HepG2 (cell line): Measurements from ENCODE around the gene ALG5. TPM values are rescaled to one million over a fixed set of nuclear protein-coding genes. Genes with fewer than 3 reads are reported as not detected.

ENCODE experiments used
- ATAC-seq: fragments of 200-7000 bp; cut with Tn5 transposase; 3 replicates; pipeline ENCODE4 v1.9.1; 2020; ENCODE audit warnings: mild to moderate bottlenecking, moderate library complexity
- BruUV-seq: library from RNA; stranded (reverse); fragments of 400-500 nt; replicated peaks from 2 replicates; lab custom pipeline; 2021; lab: Mats Ljungman, UMichigan
- CTCF ChIA-PET: fragments of 300-600 bp; formaldehyde crosslinking; extraction: SDS; loops from one replicate; lab custom pipeline; 2021; ENCODE audit warnings: low total read pairs, inconsistent platforms, low intra/inter-chr PET ratio; lab: Yijun Ruan, JAX
- POLR2A ChIA-PET: fragments of 350-600 bp; sonication (Branson Sonifier 250); formaldehyde crosslinking; loops from one replicate; lab custom pipeline; 2020; ENCODE audit warnings: antibody characterized with exemption, inconsistent platforms; lab: Yijun Ruan, JAX
- DNase-seq: peaks from one replicate; pipeline ENCODE4 v3.0.0-alpha.2; 2015; ENCODE audit warnings: low spot score
- FAIRE-seq: peaks from 3 replicates; lab custom pipeline; 2011; peaks lifted over from hg19 to GRCh38; lab: Jason Lieb, UNC
- H2AFZ ChIP-seq: one replicate; pipeline ENCODE4 v1.6.1; 2011; ENCODE audit warnings: low read length, inconsistent platforms
- H3K27ac ChIP-seq: fragments of 300-600 bp; 3 replicates; pipeline ENCODE4 v1.8.0; 2011; ENCODE audit warnings: mixed run types, mild to moderate bottlenecking, mixed read lengths, low read length, inconsistent platforms; ENCODE audit not compliant: insufficient read depth; ENCODE audit errors: extremely low read length
- H3K27me3 ChIP-seq, 2 experiments: fragments of 200-600 bp in 1 of 2; 2 replicates in 1 of 2; 3 replicates in 1 of 2; pipeline versions ENCODE4 v1.6.0 to v1.8.0; 2011; ENCODE audit warnings: low read length in 2 of 2, mild to moderate bottlenecking in 2 of 2, moderate library complexity in 2 of 2, inconsistent platforms in 1 of 2; ENCODE audit not compliant: insufficient read depth in 2 of 2, control insufficient read depth in 1 of 2
- H3K36me3 ChIP-seq, 2 experiments: fragments of 200-600 bp in 1 of 2; replicated peaks in 1 of 2; 2 replicates in 1 of 2; 3 replicates in 1 of 2; pipeline versions ENCODE4 v1.5.1 to v1.8.0; 2011; ENCODE audit warnings: low read length in 2 of 2, inconsistent platforms in 1 of 2; ENCODE audit not compliant: insufficient read depth in 2 of 2, control insufficient read depth in 1 of 2
- H3K4me1 ChIP-seq: 2 replicates; pipeline ENCODE4 v1.5.1; 2012; ENCODE audit warnings: low read length, inconsistent platforms; ENCODE audit not compliant: insufficient read depth
- H3K4me2 ChIP-seq: 2 replicates; pipeline ENCODE4 v1.6.0; 2011; ENCODE audit warnings: low read depth, low read length, inconsistent platforms
- H3K4me3 ChIP-seq, 3 experiments: fragments of 200-600 bp in 1 of 3; sonication (generic), shearing (Covaris generic) in 1 of 3; replicated peaks in 1 of 3; 2 replicates each; pipeline ENCODE4 v1.5.1; 2011 to 2016; ENCODE audit warnings: low read length in 3 of 3, inconsistent platforms in 2 of 3, low read depth in 2 of 3, mild to moderate bottlenecking in 2 of 3, control low read depth in 1 of 3, mixed read lengths in 1 of 3; ENCODE audit not compliant: insufficient read depth in 1 of 3
- H3K79me2 ChIP-seq: one replicate; pipeline ENCODE4 v1.6.1; 2011; ENCODE audit warnings: low read length, inconsistent platforms; ENCODE audit not compliant: insufficient read depth
- H3K9ac ChIP-seq: 2 replicates; pipeline ENCODE4 v1.6.0; 2011; ENCODE audit warnings: mild to moderate bottlenecking, low read depth, low read length, inconsistent platforms; ENCODE audit not compliant: insufficient read depth
- H3K9me3 ChIP-seq: 2 replicates; pipeline ENCODE4 v1.5.1; 2012; ENCODE audit warnings: mild to moderate bottlenecking, low read length
- H4K20me1 ChIP-seq: 2 replicates; pipeline ENCODE4 v1.6.0; 2011; ENCODE audit warnings: inconsistent platforms, mild to moderate bottlenecking, low read length, moderate library complexity; ENCODE audit not compliant: insufficient read depth
- ARNTL ChIP-seq: sonication (generic); formaldehyde crosslinking; IDR thresholded peaks from 2 replicates; pipeline ENCODE4 v1.4.0; 2020; ENCODE audit warnings: mild to moderate bottlenecking, missing genetic modification reagents
- CHD2 ChIP-seq: IDR thresholded peaks from 2 replicates; pipeline ENCODE4 v1.6.1; 2011; ENCODE audit warnings: low read depth, low read length, improper control_type of control experiment
- GABPA ChIP-seq, 2 experiments: IDR thresholded peaks; 2 replicates each; pipeline ENCODE4 v1.6.1; 2011 to 2016; ENCODE audit warnings: low read depth in 2 of 2, low read length in 1 of 2, missing biosample characterization in 1 of 2, missing genetic modification characterization in 1 of 2
- GLI4 ChIP-seq: sonication (generic); formaldehyde crosslinking; IDR thresholded peaks from 2 replicates; pipeline ENCODE4 v1.5.1; 2020; ENCODE audit warnings: missing genetic modification reagents, mild to moderate bottlenecking, moderate library complexity, borderline replicate concordance
- HNRNPUL1 ChIP-seq: fragments of 200-400 bp; formaldehyde crosslinking; IDR thresholded peaks from 2 replicates; pipeline ENCODE4 v1.6.1; 2017; ENCODE audit warnings: low read depth, mild to moderate bottlenecking, low read length, moderate library complexity
- HOXA5 ChIP-seq: sonication (generic); formaldehyde crosslinking; IDR thresholded peaks from 2 replicates; pipeline ENCODE4 v1.4.0; 2020; ENCODE audit warnings: missing genetic modification reagents
- ONECUT2 ChIP-seq: sonication (generic); formaldehyde crosslinking; IDR thresholded peaks from 2 replicates; pipeline ENCODE4 v1.4.0; 2020; ENCODE audit warnings: missing genetic modification reagents
- SNRNP70 ChIP-seq: fragments of 200-400 bp; formaldehyde crosslinking; IDR thresholded peaks from 2 replicates; pipeline ENCODE4 v1.6.1; 2017; ENCODE audit warnings: mild to moderate bottlenecking, low read depth, low read length, moderate library complexity
- SYNCRIP ChIP-seq: fragments of 200-400 bp; formaldehyde crosslinking; IDR thresholded peaks from 2 replicates; pipeline ENCODE4 v1.6.1; 2018; ENCODE audit warnings: mild to moderate bottlenecking, low read depth, low read length; ENCODE audit not compliant: insufficient read depth
- TMF1 ChIP-seq: sonication (generic); formaldehyde crosslinking; IDR thresholded peaks from 2 replicates; pipeline ENCODE4 v1.8.1; 2022; ENCODE audit warnings: low read depth, missing genetic modification reagents
- ZBTB10 ChIP-seq: sonication (generic); formaldehyde crosslinking; IDR thresholded peaks from 2 replicates; pipeline ENCODE4 v1.4.0; 2020; ENCODE audit warnings: missing genetic modification reagents, borderline replicate concordance
- ZNF225 ChIP-seq: sonication (generic); formaldehyde crosslinking; IDR thresholded peaks from 2 replicates; pipeline ENCODE4 v1.4.0; 2020; ENCODE audit warnings: mild to moderate bottlenecking, missing genetic modification reagents
- ZNF550 ChIP-seq: sonication (generic); formaldehyde crosslinking; IDR thresholded peaks from 2 replicates; pipeline ENCODE4 v1.4.0; 2020; ENCODE audit warnings: mild to moderate bottlenecking, missing genetic modification reagents, borderline replicate concordance
- WGBS: methylation state at CpG from one replicate; pipeline ENCODE4 v1.1.6; 2017; ENCODE audit warnings: low lambda C conversion rate; 5-methylcytosine and 5-hydroxymethylcytosine counted together
- in situ Hi-C: cut with HindIII; loops from 2 replicates; pipeline ENCODE4 v1.10.0; 2017; ENCODE audit warnings: low pct_unique_long_range_greater_than_20kb; ENCODE audit not compliant: extremely low pct_ligation_motif_present
- intact Hi-C: fragments of 100-400 bp; cut with micrococcal nuclease; formaldehyde crosslinking; loops from one replicate; pipeline ENCODE4 v1.10.0; 2022; ENCODE audit not compliant: unreplicated experiment
- polyA plus RNA-seq, 8 experiments: library from polyadenylated mRNA; depleted of rRNA in 3 of 8; stranded (reverse) in 7 of 8; unstranded in 1 of 8; fragments of >200 nt; fragmentation: Illumina TruSeq in 4 of 8; extraction: Trizol in 4 of 8; gene quantifications; 2 replicates each; pipeline versions ENCODE4 v1.2.1 to v1.2.3, GENCODE V29; 2011 to 2016; ENCODE audit warnings: low read depth in 4 of 8, missing spikeins in 1 of 8, mixed read lengths in 1 of 8; ENCODE audit not compliant: insufficient read depth in 1 of 8
- total RNA-seq, 5 experiments: library from RNA; depleted of rRNA; stranded (reverse); fragments of >200 nt; fragmentation: Illumina TruSeq; extraction: Trizol; gene quantifications; 2 replicates each; pipeline ENCODE4 v1.2.3, GENCODE V29; 2016; ENCODE audit warnings: low read depth in 1 of 5
- TF ChIP-seq, protein P1 (sequence below): sonication (generic); formaldehyde crosslinking; IDR thresholded peaks from 2 replicates; pipeline ENCODE4 v1.5.0; 2020; ENCODE audit warnings: missing genetic modification reagents

The ALG5 gene
- total and polyA plus RNA-seq, 2 of the 13 experiments (the other 11 are each of a cell fraction or from before 2014, with no cell fraction given) = 27.8 to 51.1 TPM

- Histone ChIP-seq H3K36me3 (peaks cover 0 to 3% of the 10 kb centered on the region in 2 experiments; a peak in 2 of 5 replicates), H3K4me2 (no peak overlapping the region), H3K27me3 (no peaks in the 10 kb centered on the region), H2AFZ (no peak overlapping the region), H3K9ac (no peak overlapping the region), H3K9me3 (no peaks in the 10 kb centered on the region), H3K27ac (no peak overlapping the region), H4K20me1 (no peaks in the 10 kb centered on the region), H3K4me3 (no peak overlapping the region), H3K4me1 (no peaks in the 10 kb centered on the region), H3K79me2 (no peaks in the 10 kb centered on the region)
- WGBS = 71% methylated on average over 3 of the region's 3 CpGs
- DNase-seq (no peak), ATAC-seq (no peak; the same call in 1 of the 3 replicates), FAIRE-seq (no peak)
- POLR2A ChIA-PET = no interaction called here
- CTCF ChIA-PET = no interaction called here
- BruUV-seq = no TSS peak
- in situ Hi-C loops = no loop called here
- TF ChIP-seq ZNF550 (CRISPR knock-in tag) (no peak), ONECUT2 (CRISPR knock-in tag) (no peak), GLI4 (no peak), ARNTL (CRISPR knock-in tag) (no peak), TMF1 (CRISPR knock-in tag) (no peak), ZNF225 (no peak)
- TF ChIP-seq, all 625 proteins: peak for 0
- intact Hi-C loops = no loop called here
Measured at GRCh38 chr13:36945078-36945477, 54.1 kb downstream of the ALG5 start.

- ATAC-seq (no peak), FAIRE-seq (no peak), DNase-seq (no peak)
- H3K79me2 ChIP-seq = no peaks in the 10 kb centered on the region
- no peak overlapping the region for H3K4me3 ChIP-seq
- in situ Hi-C loops (no loop called here), intact Hi-C loops (no loop called here)
- ChIA-PET POLR2A (no interaction called here), CTCF (no interaction called here)
- peaks cover 26% of the 10 kb centered on the region for H3K4me1 ChIP-seq
- no peak overlapping the region for H3K4me2 ChIP-seq
- no TSS peak for BruUV-seq
- H3K27me3 ChIP-seq = no peaks in the 10 kb centered on the region
- no peak overlapping the region for H2AFZ ChIP-seq
- no peak overlapping the region for H3K9ac ChIP-seq
- no peaks in the 10 kb centered on the region for H4K20me1 ChIP-seq
- H3K27ac ChIP-seq = no peak overlapping the region
- WGBS = 62% methylated on average over 7 of the region's 7 CpGs
- no peaks in the 10 kb centered on the region for H3K36me3 ChIP-seq
- no peaks in the 10 kb centered on the region for H3K9me3 ChIP-seq
- TF ChIP-seq, protein P1, sequence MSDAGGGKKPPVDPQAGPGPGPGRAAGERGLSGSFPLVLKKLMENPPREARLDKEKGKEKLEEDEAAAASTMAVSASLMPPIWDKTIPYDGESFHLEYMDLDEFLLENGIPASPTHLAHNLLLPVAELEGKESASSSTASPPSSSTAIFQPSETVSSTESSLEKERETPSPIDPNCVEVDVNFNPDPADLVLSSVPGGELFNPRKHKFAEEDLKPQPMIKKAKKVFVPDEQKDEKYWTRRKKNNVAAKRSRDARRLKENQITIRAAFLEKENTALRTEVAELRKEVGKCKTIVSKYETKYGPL = no peak
- TF ChIP-seq ZBTB10 (no peak), HOXA5 (CRISPR knock-in tag) (no peak), GABPA (IDR thresholded peaks at IDR 0.05; ENCODE audit: low read depth, low read length) (no peak), GABPA (CRISPR knock-in tag; IDR thresholded peaks at IDR 0.05; ENCODE audit: low read depth) (no peak), CHD2 (no peak), SYNCRIP (no peak), HNRNPUL1 (no peak), SNRNP70 (no peak)
Measured at GRCh38 chr13:36925603-36926002, 73.5 kb downstream of the ALG5 start.
